ENCODE results near the gene MRPS6. TPM values are rescaled to one million over a fixed set of nuclear protein-coding genes. Genes with fewer than 3 reads are reported as not detected.

MRPS6 gene
- total RNA-seq, 2 donors from 2014 or later, result 27.9 to 30.9 TPM

- TF ChIP-seq, protein P1, sequence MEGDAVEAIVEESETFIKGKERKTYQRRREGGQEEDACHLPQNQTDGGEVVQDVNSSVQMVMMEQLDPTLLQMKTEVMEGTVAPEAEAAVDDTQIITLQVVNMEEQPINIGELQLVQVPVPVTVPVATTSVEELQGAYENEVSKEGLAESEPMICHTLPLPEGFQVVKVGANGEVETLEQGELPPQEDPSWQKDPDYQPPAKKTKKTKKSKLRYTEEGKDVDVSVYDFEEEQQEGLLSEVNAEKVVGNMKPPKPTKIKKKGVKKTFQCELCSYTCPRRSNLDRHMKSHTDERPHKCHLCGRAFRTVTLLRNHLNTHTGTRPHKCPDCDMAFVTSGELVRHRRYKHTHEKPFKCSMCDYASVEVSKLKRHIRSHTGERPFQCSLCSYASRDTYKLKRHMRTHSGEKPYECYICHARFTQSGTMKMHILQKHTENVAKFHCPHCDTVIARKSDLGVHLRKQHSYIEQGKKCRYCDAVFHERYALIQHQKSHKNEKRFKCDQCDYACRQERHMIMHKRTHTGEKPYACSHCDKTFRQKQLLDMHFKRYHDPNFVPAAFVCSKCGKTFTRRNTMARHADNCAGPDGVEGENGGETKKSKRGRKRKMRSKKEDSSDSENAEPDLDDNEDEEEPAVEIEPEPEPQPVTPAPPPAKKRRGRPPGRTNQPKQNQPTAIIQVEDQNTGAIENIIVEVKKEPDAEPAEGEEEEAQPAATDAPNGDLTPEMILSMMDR (IDR thresholded peaks at IDR 0.05), result no peak
- Histone ChIP-seq H3K36me3 (no peaks in the 10 kb centered on the region), H3K27me3 (replicated peaks; ENCODE audit: insufficient read depth) (no peaks in the 10 kb centered on the region), H3K4me3 (peak overlapping the region; percentile 26), H3K4me1 (ENCODE audit: control insufficient read depth in 1 of 2, low read depth in 2 of 2) (peaks cover 0 to 3% of the 10 kb centered on the region in 2 donors), H3K27ac (no peak overlapping the region), H3K9me3 (no peaks in the 10 kb centered on the region)
- DNase-seq (ENCODE audit: low spot score) (no peak), ATAC-seq (ENCODE audit: insufficient number of reproducible peaks, low FRiP score, low read depth) (peak; percentile 40)
These were observed 43.4 kb upstream of the MRPS6 start for GRCh38 chr21:34029743-34030528.

- TF ChIP-seq, protein P1 (IDR thresholded peaks at IDR 0.05), result no peak
- H3K36me3 ChIP-seq, result no peaks in the 10 kb centered on the region
- H3K4me1 ChIP-seq (ENCODE audit: control insufficient read depth in 1 of 2, low read depth in 2 of 2), result no peaks in the 10 kb centered on the region
- ATAC-seq (ENCODE audit: insufficient number of reproducible peaks, low FRiP score, low read depth) (no peak), DNase-seq (ENCODE audit: low spot score) (no peak)
- no peak overlapping the region for H3K4me3 ChIP-seq
- H3K9me3 ChIP-seq, result no peaks in the 10 kb centered on the region
- no peaks in the 10 kb centered on the region for H3K27me3 ChIP-seq (replicated peaks; ENCODE audit: insufficient read depth)
- no peak overlapping the region for H3K27ac ChIP-seq
These were observed 41.5 kb upstream of the MRPS6 start for GRCh38 chr21:34031835-34032370.

GRCh38 chr21:34034369-34035014, 38.9 kb upstream of the MRPS6 start:
- no peaks in the 10 kb centered on the region for H3K36me3 ChIP-seq
- no peak for ATAC-seq (ENCODE audit: insufficient number of reproducible peaks, low FRiP score, low read depth)
- peaks cover 2 to 4% of the 10 kb centered on the region in 2 donors for H3K4me1 ChIP-seq (ENCODE audit: control insufficient read depth in 1 of 2, low read depth in 2 of 2)
- no peaks in the 10 kb centered on the region for H3K27me3 ChIP-seq (replicated peaks; ENCODE audit: insufficient read depth)
- no peak overlapping the region for H3K4me3 ChIP-seq
- H3K27ac ChIP-seq, result no peak overlapping the region
- H3K9me3 ChIP-seq, result no peaks in the 10 kb centered on the region
- DNase-seq (ENCODE audit: low spot score), result no peak
- TF ChIP-seq, protein P1 (IDR thresholded peaks at IDR 0.05), result no peak

DNA sequence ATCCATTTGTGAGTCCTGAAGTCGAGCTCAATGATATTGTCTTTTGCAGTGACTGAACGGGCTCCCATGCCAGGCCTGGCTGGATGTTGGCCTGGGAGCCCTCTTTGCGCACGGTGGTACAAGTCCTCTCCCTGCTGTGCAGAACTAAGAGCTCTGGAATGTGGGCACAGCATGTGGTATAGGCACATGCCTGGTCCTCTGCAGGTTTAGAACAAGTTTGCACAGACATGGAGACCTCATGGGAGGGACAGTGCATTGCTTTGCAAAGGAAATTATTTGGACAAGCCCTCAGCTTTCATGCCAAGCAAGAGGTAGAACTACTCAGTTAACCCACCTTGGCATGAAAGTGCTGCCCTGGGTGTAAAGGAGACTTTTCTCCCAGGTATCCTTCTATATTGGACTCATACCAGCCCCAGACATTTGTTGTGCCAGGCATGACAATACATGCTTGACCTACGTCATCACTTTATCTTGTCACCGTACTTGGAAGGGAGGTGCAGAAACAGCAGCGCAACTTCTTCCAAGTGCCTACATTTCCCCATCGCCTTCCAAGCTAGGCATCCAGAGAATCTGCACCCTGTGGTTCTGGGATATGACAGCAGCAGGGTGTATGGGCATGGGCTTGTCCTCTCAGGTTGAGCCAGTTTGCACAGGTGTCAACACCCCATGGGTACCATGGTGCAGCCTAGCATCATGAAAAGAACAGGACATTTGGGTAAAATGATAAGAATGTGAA, 37.6 kb upstream of the MRPS6 start:
- H3K36me3 ChIP-seq, result no peaks in the 10 kb centered on the region
- H3K9me3 ChIP-seq, result no peaks in the 10 kb centered on the region
- TF ChIP-seq, protein P1 (IDR thresholded peaks at IDR 0.05), result no peak
- no peaks in the 10 kb centered on the region for H3K27me3 ChIP-seq (replicated peaks; ENCODE audit: insufficient read depth)
- H3K27ac ChIP-seq, result no peak overlapping the region
- ATAC-seq (ENCODE audit: insufficient number of reproducible peaks, low FRiP score, low read depth), result no peak
- no peak overlapping the region for H3K4me3 ChIP-seq
- peaks cover 7 to 14% of the 10 kb centered on the region in 2 donors for H3K4me1 ChIP-seq (ENCODE audit: control insufficient read depth in 1 of 2, low read depth in 2 of 2)
- no peak for DNase-seq (ENCODE audit: low spot score)

All from thoracic aorta (tissue), 2 donors.